ENCODE data around the gene PLEKHA6. TPM values are rescaled to one million over a fixed set of nuclear protein-coding genes. Genes with fewer than 3 reads are reported as not detected.

Gene PLEKHA6
- total and polyA plus RNA-seq, 2 of the 8 experiments (the other 6 are each of a cell fraction or from before 2014, with no cell fraction given): 4.8 to 20.2 TPM

- Histone ChIP-seq H2AFZ (ENCODE audit: low read length) (no peak overlapping the region), H2AK5ac (ENCODE audit: low read depth, low read length) (no peak overlapping the region), H3K4me3 (ENCODE audit: extremely low read depth in 1 of 4, insufficient read depth in 2 of 4, low read depth in 3 of 4, low read length in 4 of 4) (no peak overlapping the region), H4K5ac (ENCODE audit: insufficient read length, low read depth, low read length) (no peak overlapping the region), H3K4ac (replicated peaks; ENCODE audit: insufficient read length, low read depth, low read length) (no peak overlapping the region), H2BK120ac (replicated peaks; ENCODE audit: low read depth, low read length) (no peak overlapping the region), H3K14ac (ENCODE audit: insufficient read length) (no peak overlapping the region), H3K79me1 (ENCODE audit: low read depth, low read length) (no peaks in the 10 kb centered on the region), H2BK15ac (ENCODE audit: low read length) (no peak overlapping the region), H4K91ac (replicated peaks; ENCODE audit: insufficient read length, low read length) (no peak overlapping the region), H2BK5ac (ENCODE audit: low read depth, low read length) (no peak overlapping the region), H3K23ac (ENCODE audit: insufficient read length) (no peak overlapping the region), H3K9me3 (ENCODE audit: insufficient read depth in 2 of 2, low read depth in 1 of 2, low read length in 1 of 2) (no peaks in the 10 kb centered on the region), H3K56ac (replicated peaks; ENCODE audit: insufficient read length, low read depth, low read length) (no peak overlapping the region), H3K27me3 (replicated peaks in 1 of 4; ENCODE audit: control insufficient read depth in 3 of 4, extremely low read depth in 1 of 4, insufficient read depth in 3 of 4, low read length in 3 of 4) (no peaks in the 10 kb centered on the region), H3K27ac (ENCODE audit: low read depth, low read length) (no peak overlapping the region), H4K20me1 (replicated peaks in 1 of 2; ENCODE audit: control insufficient read depth in 1 of 2, insufficient read depth in 2 of 2, low read length in 2 of 2) (no peaks in the 10 kb centered on the region), H3K4me1 (replicated peaks in 1 of 4; ENCODE audit: control insufficient read depth in 3 of 4, insufficient read depth in 4 of 4, low read length in 3 of 4) (peaks cover 1 to 16% (median 6%) of the 10 kb centered on the region in 4 experiments), H4K8ac (ENCODE audit: extremely low read depth, insufficient read depth, low read length) (no peak overlapping the region), H3K18ac (ENCODE audit: extremely low read depth, low read length) (no peak overlapping the region), H2BK12ac (ENCODE audit: low read depth, low read length) (no peak overlapping the region), H3K9ac (replicated peaks in 1 of 4; ENCODE audit: extremely low read depth in 1 of 4, low read depth in 3 of 4, low read length in 3 of 4) (no peak overlapping the region), H3K4me2 (ENCODE audit: insufficient read depth in 1 of 2, low read depth in 2 of 2, low read length in 2 of 2) (no peak overlapping the region), H3K79me2 (ENCODE audit: control insufficient read depth in 1 of 2, insufficient read depth in 2 of 2, low read length in 2 of 2) (no peaks in the 10 kb centered on the region), H2BK20ac (ENCODE audit: low read length) (no peak overlapping the region), H3K36me3 (ENCODE audit: control insufficient read depth in 2 of 4, insufficient read depth in 4 of 4, low read length in 3 of 4) (no peaks in the 10 kb centered on the region), H3K23me2 (ENCODE audit: low read depth, low read length) (no peaks in the 10 kb centered on the region)
- ChIA-PET CTCF (ENCODE audit: partially characterized antibody) (interaction anchor here (2.1 to 6.1 kb wide), 2 partner anchors 12 to 66 kb away, joined by 6 to 48 read pairs; partner anchors contain the start of gene PLEKHA6), POLR2A (ENCODE audit: partially characterized antibody) (no interaction called here)
- 84% methylated on average over 5 of the region's 5 CpGs; no CpG with 5 or more reads in 1 of the 2 experiments for WGBS, 2 experiments (ENCODE audit: extremely low coverage in 1 of 2, insufficient coverage in 1 of 2, insufficient read length in 1 of 2, insufficient replicate concordance in 2 of 2, low coverage in 1 of 2, low lambda C conversion rate in 2 of 2, missing lambda C conversion rate in 1 of 2)
- no peak for FAIRE-seq
- TF ChIP-seq BCL11A (IDR thresholded peaks at IDR 0.05; ENCODE audit: low read depth in 2 of 2, low read length in 2 of 2): no peak
- no peak for TF ChIP-seq NRF1 (IDR thresholded peaks at IDR 0.05; ENCODE audit: low read depth, low read length)
- no peak for TF ChIP-seq YY1 (IDR thresholded peaks at IDR 0.05; ENCODE audit: low read depth, low read length)
- no peak for TF ChIP-seq PHF8 (conservative IDR thresholded peaks at IDR 0.05; ENCODE audit: low read depth, low read length)
- TF ChIP-seq SP4 (IDR thresholded peaks at IDR 0.05; ENCODE audit: low read length): no peak
- no peak for TF ChIP-seq BACH1 (IDR thresholded peaks at IDR 0.05; ENCODE audit: low read length)
- TF ChIP-seq ATF3 (IDR thresholded peaks at IDR 0.05; ENCODE audit: insufficient read depth, low read depth, low read length): no peak
- TF ChIP-seq CTCF (IDR thresholded peaks at IDR 0.05; ENCODE audit: control extremely low read depth in 1 of 3, insufficient read depth in 1 of 3, low read depth in 1 of 3, low read length in 3 of 3): no peak
- no peak for DNase-seq (ENCODE audit: low read depth in 1 of 2, low spot score in 2 of 2)
These were observed 65.4 kb downstream of the PLEKHA6 start for GRCh38 chr1:204294357-204294756.
